GM12874 (cell line): ENCODE data around the gene GPALPP1.

Experiments used
- CTCF ChIP-seq: IDR thresholded peaks from 2 replicates; pipeline ENCODE4 v1.5.1; 2011; ENCODE audit warnings: low read depth, mild to moderate bottlenecking, control low read depth, low read length, moderate library complexity; ENCODE audit not compliant: insufficient read depth

GPALPP1 gene

DNA sequence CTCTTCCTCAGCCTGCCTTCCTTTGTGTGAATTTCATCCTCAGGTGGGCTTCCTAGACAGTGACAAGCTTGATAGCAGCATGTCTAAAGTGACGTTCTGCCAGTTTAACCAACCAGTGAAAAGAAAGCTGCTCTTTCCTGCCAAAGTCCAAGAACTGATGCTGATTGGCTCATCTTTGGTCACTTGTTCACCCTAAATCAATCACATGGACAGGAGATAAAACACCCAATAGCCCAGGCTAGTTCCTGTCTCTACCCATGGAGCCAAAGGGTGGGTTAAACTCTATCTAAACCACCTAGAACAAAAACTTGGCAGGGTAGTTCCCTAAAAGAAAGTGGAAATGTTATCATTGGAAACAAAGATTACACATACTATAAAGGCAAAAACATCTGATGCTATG is 50.8 kb downstream of the GPALPP1 start:
- TF ChIP-seq CTCF, result no peak

DNA sequence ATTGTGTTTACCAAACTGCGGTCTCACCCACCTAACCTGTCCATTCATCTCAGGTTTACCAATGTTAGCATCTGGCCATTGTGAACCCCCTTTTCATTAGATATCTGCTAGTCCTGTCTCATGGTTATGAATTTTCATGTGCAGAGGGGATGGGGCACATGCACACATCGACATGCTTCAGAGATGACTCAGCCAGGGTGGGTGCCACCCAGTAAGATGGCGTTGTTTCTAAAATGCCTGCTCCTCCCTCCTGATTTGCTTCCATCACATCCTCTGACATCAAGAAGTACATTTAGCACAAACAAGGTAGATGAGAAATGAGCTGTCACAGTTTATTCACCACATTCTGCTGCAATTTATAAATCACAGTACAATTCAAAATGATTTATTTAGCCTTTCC is 51.3 kb downstream of the GPALPP1 start:
- TF ChIP-seq CTCF, result no peak

DNA sequence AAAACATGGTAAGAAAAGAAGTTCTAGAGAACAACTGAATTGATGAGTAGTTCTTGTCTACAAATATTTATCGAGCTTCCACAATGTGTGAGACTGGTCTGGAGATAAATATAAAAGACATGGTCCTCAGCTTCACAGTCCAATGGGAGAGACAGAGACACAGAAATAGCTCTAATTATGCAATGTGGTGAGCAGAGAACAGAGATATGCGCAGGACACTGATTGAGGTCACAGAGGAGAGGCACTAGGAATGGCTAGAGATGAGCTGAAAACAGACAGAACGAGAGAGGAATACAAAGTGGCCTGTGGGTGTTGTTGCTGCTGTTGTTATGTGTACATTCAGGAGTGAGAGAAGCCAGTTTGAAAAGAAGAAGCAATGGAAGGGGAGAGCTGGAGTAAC is 53.2 kb downstream of the GPALPP1 start:
- no peak for TF ChIP-seq CTCF

DNA sequence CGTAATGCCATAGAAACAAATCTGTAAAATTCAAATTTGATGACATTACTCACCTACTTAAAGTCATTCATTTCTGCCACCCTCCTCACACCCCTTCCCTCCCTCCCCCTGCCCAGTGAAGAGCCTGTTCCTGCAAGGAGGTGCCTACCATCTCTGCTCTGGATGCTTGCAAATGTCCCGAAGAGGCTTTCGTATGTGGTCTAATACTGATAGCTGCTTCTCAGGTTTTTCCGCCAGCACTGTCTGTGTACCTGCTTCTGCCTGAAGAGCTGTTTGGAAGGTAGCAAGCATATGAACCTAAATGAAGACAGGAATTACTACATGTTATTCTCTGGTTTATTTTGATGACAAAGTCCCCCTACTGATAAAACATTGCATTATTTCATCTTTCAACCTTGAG is 57.1 kb downstream of the GPALPP1 start:
- no peak for TF ChIP-seq CTCF

DNA sequence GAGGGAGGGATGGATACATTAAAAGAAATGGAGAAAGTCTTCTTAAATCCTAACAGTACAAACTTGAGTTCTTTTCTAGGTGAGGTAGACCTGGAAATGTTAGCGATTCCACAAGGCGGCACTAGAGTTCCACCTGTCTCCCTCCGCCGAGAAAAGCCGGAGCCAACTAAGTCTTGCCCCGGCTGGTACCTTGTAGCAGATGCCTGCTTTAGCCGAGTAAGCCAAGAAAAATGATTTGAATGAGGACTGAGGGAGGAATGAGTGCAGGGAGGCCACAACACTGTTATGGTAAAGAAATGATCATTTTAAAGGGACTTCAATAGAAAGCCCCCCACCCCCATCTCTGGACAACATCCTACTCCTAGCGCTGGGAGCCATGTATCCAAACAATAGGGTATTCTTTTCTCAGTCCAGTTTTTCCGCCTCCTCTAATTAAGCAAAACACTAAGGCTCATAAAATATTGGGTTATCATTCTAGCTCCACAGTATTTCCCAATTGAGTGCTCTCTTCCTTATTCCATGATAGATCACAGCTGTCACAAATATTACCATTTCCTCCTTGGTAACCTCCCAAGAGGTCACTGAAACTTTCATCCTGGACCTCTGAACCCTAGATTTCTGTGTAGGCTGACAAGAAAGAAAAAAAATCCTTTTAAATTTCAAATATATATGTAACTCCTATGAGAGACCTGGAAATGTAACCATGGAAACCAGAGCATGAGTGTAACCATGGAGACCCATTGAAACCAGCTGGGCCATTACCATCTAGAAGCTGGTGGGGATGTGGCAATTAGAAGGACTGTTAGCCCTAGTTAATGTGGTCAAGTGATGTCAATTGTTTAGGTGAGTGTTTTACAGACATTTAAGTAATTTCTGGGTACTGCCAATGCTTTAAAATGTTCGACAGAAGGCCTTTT is 58.3 kb downstream of the GPALPP1 start:
- TF ChIP-seq CTCF, result peak; percentile 87

- TF ChIP-seq CTCF, result no peak
Observed at GRCh38 chr13:45048890-45049407, 59.6 kb downstream of the GPALPP1 start.

GRCh38 chr13:45049478-45049877 is 60.1 kb downstream of the GPALPP1 start:
- TF ChIP-seq CTCF, result no peak
